SU-DHL-6 (cell line): ENCODE measurements around the gene UGGT2.

ENCODE experiments used
- H2AFZ ChIP-seq: fragments of 200-600 bp; sonication (generic); 2 replicates; pipeline ENCODE4 v1.6.1; 2014; ENCODE audit warnings: low read depth, mild to moderate bottlenecking, moderate library complexity, mixed read lengths, antibody characterized with exemption, low read length; ENCODE audit not compliant: severe bottlenecking
- H3F3A ChIP-seq: fragments of 200-600 bp; shearing (Covaris generic); 2 replicates; pipeline ENCODE4 v1.6.0; 2016; ENCODE audit warnings: antibody characterized with exemption, mild to moderate bottlenecking; ENCODE audit not compliant: insufficient read depth
- H3K27ac ChIP-seq: fragments of 200-600 bp; sonication (generic); 2 replicates; pipeline ENCODE4 v1.5.1; 2016; ENCODE audit warnings: low read depth, mild to moderate bottlenecking, low read length, moderate library complexity, mixed read lengths
- H3K27me3 ChIP-seq: fragments of 200-600 bp; sonication (generic), shearing (Covaris generic); 2 replicates; pipeline ENCODE4 v1.6.0; 2014; ENCODE audit warnings: mild to moderate bottlenecking, low read length
- H3K36me3 ChIP-seq: fragments of 200-600 bp; sonication (generic); 2 replicates; pipeline ENCODE4 v1.6.1; 2014; ENCODE audit warnings: mild to moderate bottlenecking, low read length, mixed read lengths
- H3K4me2 ChIP-seq: fragments of 300-600, 200-600 bp; shearing (Covaris generic), sonication (generic); 2 replicates; pipeline ENCODE4 v1.6.0; 2014; ENCODE audit warnings: low read length, low read depth, mild to moderate bottlenecking; ENCODE audit not compliant: poor library complexity, severe bottlenecking
- H3K4me3 ChIP-seq: fragments of 200-600 bp; sonication (generic); 2 replicates; pipeline ENCODE4 v1.5.1; 2014; ENCODE audit warnings: antibody characterized with exemption, low read length, mild to moderate bottlenecking, mixed read lengths; ENCODE audit not compliant: insufficient read depth, poor library complexity, severe bottlenecking
- H3K79me2 ChIP-seq: fragments of 200-600 bp; sonication (generic); 2 replicates; pipeline ENCODE4 v1.6.1; 2014; ENCODE audit warnings: mild to moderate bottlenecking, low read length, moderate library complexity; ENCODE audit not compliant: insufficient read depth
- H3K9ac ChIP-seq: fragments of 200-600 bp; sonication (generic); 2 replicates; pipeline ENCODE4 v1.7.0; 2014; ENCODE audit warnings: mild to moderate bottlenecking, low read length
- H3K9me2 ChIP-seq: fragments of 200-600 bp; sonication (generic); replicated peaks from 2 replicates; pipeline ENCODE4 v1.6.1; 2014; ENCODE audit warnings: low read length; ENCODE audit not compliant: insufficient read depth
- H3K9me3 ChIP-seq: fragments of 200-600 bp; sonication (generic); 2 replicates; pipeline ENCODE4 v1.6.1; 2014; ENCODE audit warnings: low read length, mixed read lengths; ENCODE audit not compliant: insufficient read depth
- H4K20me1 ChIP-seq: fragments of 200-600 bp; sonication (generic); 2 replicates; pipeline ENCODE4 v1.6.1; 2014; ENCODE audit warnings: low read depth, mild to moderate bottlenecking, antibody characterized with exemption, low read length, moderate library complexity, mixed read lengths
- EZH2phosphoT487 ChIP-seq: fragments of 200-600 bp; sonication (generic), shearing (Covaris generic); conservative IDR thresholded peaks from 2 replicates; pipeline ENCODE4 v1.6.1; 2018; ENCODE audit warnings: mild to moderate bottlenecking, antibody characterized with exemption, low read length, moderate library complexity, mixed read lengths
- TF ChIP-seq, protein P1 (sequence below): fragments of 200-600 bp; sonication (generic); IDR thresholded peaks from one replicate; pipeline ENCODE4 v1.5.1; 2017; ENCODE audit warnings: antibody characterized with exemption, mild to moderate bottlenecking, low read length, moderate library complexity; ENCODE audit not compliant: insufficient read depth, poor library complexity, severe bottlenecking

UGGT2 gene

DNA sequence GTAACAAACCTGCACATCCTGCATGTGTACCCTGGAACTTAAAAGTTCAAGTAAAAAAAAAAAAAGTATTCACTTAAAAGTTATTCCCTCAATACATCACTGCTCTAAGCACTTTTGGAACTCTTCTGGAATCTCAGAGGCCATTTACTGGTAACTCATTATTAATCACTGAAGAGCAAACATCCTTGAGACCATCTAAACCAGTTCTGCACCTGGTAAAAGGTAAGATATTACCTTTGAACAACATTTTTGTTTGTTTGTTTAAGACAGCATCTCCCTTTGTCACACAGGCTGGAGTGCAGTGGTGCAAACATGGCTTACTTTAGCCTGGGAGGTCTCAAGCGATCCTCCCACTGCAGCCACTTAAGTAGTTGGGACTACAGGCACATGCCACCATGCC, 16.7 kb downstream of the UGGT2 start:
- no peak overlapping the region for H3K4me2 ChIP-seq
- TF ChIP-seq, protein P1, sequence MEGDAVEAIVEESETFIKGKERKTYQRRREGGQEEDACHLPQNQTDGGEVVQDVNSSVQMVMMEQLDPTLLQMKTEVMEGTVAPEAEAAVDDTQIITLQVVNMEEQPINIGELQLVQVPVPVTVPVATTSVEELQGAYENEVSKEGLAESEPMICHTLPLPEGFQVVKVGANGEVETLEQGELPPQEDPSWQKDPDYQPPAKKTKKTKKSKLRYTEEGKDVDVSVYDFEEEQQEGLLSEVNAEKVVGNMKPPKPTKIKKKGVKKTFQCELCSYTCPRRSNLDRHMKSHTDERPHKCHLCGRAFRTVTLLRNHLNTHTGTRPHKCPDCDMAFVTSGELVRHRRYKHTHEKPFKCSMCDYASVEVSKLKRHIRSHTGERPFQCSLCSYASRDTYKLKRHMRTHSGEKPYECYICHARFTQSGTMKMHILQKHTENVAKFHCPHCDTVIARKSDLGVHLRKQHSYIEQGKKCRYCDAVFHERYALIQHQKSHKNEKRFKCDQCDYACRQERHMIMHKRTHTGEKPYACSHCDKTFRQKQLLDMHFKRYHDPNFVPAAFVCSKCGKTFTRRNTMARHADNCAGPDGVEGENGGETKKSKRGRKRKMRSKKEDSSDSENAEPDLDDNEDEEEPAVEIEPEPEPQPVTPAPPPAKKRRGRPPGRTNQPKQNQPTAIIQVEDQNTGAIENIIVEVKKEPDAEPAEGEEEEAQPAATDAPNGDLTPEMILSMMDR, result no peak
- TF ChIP-seq EZH2phosphoT487, result no peak

DNA sequence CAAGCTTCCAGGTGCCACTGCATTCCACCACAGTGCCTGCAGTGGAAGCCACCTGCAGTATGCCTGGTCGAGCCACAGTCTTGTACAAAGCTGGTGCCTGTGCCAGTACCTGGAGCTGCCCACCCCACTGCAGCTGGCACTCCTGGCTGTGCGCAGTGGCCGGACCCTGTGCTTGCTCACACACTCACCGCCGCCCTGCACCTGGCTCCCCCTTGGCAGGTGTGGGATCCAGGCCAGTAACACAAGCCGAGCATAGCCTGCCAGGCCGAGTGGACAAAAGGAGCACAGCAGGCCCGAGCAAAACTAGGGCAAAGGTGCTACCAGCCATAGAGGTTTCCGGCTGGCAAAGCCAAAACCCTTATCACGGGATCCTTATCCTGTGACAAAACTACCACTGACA, 18.5 kb downstream of the UGGT2 start:
- Histone ChIP-seq H3K9me2 (no peaks in the 10 kb centered on the region), H3K79me2 (peaks cover 31% of the 10 kb centered on the region; the same call in 1 of the 2 replicates), H4K20me1 (no peaks in the 10 kb centered on the region), H3K4me3 (no peak overlapping the region), H2AFZ (no peak overlapping the region), H3K27me3 (no peaks in the 10 kb centered on the region), H3K9ac (no peak overlapping the region), H3K27ac (no peak overlapping the region), H3F3A (no peaks in the 10 kb centered on the region), H3K4me2 (no peak overlapping the region), H3K36me3 (no peaks in the 10 kb centered on the region), H3K9me3 (peaks cover 11% of the 10 kb centered on the region; the same call in 1 of the 2 replicates)
- TF ChIP-seq, protein P1, result no peak
- no peak for TF ChIP-seq EZH2phosphoT487

More for the DNA sequence above, 16.7 kb downstream of the UGGT2 start:
- peaks cover 38% of the 10 kb centered on the region for H3K79me2 ChIP-seq
- H3F3A ChIP-seq, result no peaks in the 10 kb centered on the region
- H3K36me3 ChIP-seq, result no peaks in the 10 kb centered on the region
- H4K20me1 ChIP-seq, result no peaks in the 10 kb centered on the region
- H3K9ac ChIP-seq, result no peak overlapping the region
- H3K27me3 ChIP-seq, result no peaks in the 10 kb centered on the region
- no peak overlapping the region for H3K27ac ChIP-seq
- H3K4me3 ChIP-seq, result no peak overlapping the region
- H3K9me3 ChIP-seq, result peaks cover 11% of the 10 kb centered on the region; the same call in 1 of the 2 replicates
- no peak overlapping the region for H2AFZ ChIP-seq
- H3K9me2 ChIP-seq, result no peaks in the 10 kb centered on the region

DNA sequence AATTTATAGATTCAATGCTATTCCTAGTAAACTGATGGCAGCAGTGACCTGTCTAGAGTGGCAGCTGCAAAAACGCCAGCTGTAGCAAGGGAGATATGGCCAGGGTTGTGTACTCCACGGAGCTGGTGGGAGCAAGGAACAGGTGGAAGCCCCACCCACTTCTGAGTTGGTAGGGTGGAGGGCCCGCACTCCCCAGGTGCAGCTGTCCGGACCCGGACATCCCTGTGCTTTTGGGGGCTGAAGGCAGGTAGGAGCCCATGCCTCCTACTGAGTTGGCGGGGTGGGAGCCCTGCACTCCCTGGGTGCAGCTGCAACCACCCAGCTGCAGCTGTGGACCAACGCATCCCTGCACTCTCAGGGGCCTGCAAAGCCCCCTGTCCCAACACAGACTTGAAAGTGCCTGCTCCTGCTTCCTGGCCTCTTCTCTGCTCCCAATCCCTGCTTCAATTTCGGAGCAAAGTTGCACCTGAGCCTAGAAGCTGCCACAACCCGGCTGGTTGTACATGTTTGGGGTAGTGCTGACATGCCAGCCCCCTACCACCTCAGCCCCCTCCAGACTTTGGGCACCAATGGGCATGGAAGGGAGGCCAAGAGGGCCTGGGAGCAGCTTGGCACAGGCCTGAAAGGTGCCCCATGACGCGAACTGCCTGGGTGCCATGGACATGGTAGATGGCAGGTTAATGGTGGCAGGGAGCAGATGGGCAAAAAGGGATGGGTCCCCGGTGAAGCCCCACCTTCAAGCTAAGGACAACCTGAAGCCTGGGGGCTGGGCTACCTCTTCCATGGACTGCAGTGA, 19.8 kb downstream of the UGGT2 start:
- Histone ChIP-seq H3K9me3 (peaks cover 11% of the 10 kb centered on the region; the same call in 1 of the 2 replicates), H3K36me3 (no peaks in the 10 kb centered on the region), H3K4me3 (no peak overlapping the region), H2AFZ (no peak overlapping the region), H3K9me2 (no peaks in the 10 kb centered on the region), H3K27me3 (no peaks in the 10 kb centered on the region), H3K79me2 (peaks cover 26% of the 10 kb centered on the region; the same call in 1 of the 2 replicates), H3K9ac (no peak overlapping the region), H3K27ac (no peak overlapping the region), H3F3A (no peaks in the 10 kb centered on the region), H4K20me1 (no peaks in the 10 kb centered on the region), H3K4me2 (no peak overlapping the region)
- TF ChIP-seq EZH2phosphoT487, result no peak
- TF ChIP-seq, protein P1, result no peak
